Retinal pigment epithelial cell (primary cell): ENCODE data around the gene LGALS3.
A peak's percentile ranks its signal among the peaks of the same experiment; 100 is the strongest.

Experiments
- DNase-seq: peaks from one replicate; pipeline ENCODE4 v3.0.0-alpha.2; 2010; ENCODE audit warnings: low read depth
- H3K4me3 ChIP-seq: 2 replicates; pipeline ENCODE4 v1.5.1; 2011; ENCODE audit warnings: mild to moderate bottlenecking, low read length, control low read depth, moderate library complexity
- TF ChIP-seq, protein P1 (sequence below): conservative IDR thresholded peaks from 2 replicates; pipeline ENCODE4 v1.5.1; 2011; ENCODE audit warnings: low read depth, low read length, control low read depth, inconsistent platforms

Gene LGALS3

DNA sequence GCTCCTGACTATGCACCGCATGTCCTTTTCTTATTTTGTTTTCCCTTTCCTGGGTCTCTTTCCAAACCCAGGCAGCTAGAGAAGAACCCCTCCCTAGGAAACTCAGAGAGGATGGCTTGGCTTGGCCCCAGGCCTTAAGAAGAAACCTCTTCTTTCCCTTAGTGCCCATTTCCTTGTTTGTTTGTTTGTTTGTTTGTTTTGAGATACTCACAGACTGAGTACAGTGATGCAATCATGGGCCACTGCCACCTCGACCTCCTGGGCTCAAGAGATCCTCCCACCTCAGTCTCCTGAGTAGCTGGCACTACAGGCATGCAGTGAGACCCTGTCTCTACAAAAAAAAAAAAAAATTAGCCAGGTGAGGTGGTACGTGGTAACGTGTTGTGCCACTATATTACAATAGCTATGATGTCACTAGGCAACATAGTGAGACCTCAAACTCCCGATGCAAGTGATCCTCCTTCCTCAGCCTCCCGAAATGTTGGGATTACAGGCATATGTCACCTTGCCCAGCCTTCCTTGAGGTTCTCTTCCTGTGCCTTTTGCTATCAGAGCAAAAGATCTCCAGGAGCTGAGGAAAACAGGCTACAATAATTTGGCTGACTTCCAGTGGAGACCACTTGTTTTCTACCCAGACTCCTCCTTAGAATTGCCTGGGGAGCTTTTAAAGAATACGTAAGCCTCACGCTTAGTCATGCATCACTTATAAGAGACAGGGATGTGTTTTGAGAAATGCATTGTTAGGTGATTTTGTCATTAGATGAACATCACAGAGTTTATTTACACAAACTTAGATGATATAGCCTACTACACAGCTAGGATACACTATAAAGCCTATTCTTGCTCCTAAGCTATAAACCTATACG, 34.5 kb upstream of the LGALS3 start:
- no peak for DNase-seq
- TF ChIP-seq, protein P1, sequence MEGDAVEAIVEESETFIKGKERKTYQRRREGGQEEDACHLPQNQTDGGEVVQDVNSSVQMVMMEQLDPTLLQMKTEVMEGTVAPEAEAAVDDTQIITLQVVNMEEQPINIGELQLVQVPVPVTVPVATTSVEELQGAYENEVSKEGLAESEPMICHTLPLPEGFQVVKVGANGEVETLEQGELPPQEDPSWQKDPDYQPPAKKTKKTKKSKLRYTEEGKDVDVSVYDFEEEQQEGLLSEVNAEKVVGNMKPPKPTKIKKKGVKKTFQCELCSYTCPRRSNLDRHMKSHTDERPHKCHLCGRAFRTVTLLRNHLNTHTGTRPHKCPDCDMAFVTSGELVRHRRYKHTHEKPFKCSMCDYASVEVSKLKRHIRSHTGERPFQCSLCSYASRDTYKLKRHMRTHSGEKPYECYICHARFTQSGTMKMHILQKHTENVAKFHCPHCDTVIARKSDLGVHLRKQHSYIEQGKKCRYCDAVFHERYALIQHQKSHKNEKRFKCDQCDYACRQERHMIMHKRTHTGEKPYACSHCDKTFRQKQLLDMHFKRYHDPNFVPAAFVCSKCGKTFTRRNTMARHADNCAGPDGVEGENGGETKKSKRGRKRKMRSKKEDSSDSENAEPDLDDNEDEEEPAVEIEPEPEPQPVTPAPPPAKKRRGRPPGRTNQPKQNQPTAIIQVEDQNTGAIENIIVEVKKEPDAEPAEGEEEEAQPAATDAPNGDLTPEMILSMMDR = no peak
- H3K4me3 ChIP-seq = no peak overlapping the region

DNA sequence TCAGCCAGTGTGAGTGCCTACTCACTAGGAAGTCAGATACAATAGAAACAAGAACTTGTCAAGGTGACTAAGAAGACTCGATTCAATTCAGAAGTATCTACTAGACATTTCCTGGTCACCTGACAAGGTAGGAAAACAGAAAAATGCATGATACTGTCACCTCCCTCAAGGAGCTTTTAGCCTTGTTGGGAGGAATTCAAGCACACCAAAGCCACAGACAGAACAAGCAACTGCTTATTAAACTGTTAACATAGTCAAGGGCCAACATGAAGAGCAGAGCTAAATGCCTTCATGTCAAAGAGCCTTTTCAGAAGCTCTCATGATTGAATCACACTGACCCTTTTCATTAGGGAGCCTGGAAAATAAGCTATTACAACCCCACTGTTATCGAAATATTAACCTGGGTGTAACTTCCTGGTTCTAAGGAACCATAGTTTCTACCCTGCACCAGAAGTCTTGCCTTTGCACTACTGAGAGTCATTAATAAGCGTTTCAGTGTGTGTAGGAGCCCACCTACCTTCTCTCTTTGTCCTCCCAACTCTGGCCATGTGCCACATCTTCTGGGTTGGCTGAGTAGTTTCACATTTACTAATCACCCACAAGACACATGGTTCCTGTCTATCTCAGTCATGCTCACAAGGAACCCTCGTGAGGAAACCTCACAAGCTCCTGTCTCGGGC, 31.0 kb upstream of the LGALS3 start:
- no peak overlapping the region for H3K4me3 ChIP-seq
- TF ChIP-seq, protein P1 = no peak
- no peak for DNase-seq

DNA sequence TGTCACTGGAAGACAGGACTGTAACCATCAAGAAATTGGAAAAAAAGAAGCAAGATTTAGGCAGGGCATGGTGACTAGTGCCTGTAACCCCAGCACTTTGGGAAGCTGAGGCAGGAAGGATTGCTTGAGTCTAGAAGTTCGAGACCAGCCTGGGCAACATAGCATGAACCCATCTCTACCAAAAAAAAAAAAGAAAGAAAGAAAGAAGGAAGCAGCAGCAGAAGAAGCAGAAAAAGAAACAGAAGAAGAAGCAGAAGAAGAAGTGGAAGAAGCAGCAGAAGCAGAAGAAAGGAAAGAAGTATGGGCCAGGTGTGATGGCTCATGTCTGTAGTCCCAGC, 30.5 kb upstream of the LGALS3 start:
- no peak overlapping the region for H3K4me3 ChIP-seq
- TF ChIP-seq, protein P1 = no peak
- no peak for DNase-seq

DNA sequence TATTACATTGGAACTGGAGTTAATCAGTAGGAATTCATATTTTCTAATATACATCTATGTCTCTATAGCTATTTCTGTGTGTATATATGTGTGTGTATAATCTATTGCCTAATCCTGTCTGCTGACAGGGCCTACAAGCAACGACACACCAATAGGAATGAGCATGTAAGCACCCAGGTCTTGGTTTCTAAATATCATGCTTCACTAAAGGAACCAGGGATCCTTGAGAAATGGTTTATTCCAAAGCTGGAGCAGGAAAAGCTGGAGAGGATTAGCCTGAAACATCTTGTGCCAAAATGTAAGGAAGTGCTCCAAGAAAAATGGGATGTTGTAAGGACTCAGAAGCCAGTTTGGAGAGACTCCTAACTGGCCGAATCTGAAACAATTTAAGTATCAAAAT, 29.3 kb upstream of the LGALS3 start:
- no peak overlapping the region for H3K4me3 ChIP-seq
- TF ChIP-seq, protein P1 = no peak
- DNase-seq = peak; percentile 48

DNA sequence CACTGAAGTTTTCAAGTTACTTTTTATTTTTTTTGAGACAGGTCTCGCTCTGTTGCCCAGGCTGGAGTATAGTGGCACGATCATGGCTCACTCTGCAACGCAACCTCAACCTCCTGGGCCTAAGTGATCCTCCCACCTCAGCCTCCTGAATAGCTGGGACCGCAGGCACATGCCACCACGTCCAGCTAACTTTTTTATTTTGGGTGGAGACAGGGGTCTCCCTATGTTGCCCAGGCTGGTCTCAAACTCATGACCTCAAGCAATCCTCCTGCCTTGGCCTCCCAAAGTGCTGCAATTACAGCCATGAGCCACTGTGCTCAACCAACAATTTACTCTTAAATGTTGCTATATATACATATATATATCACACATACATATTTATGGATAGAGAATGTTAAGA, 27.4 kb upstream of the LGALS3 start:
- TF ChIP-seq, protein P1 = no peak
- H3K4me3 ChIP-seq = no peak overlapping the region
- DNase-seq = no peak

- TF ChIP-seq, protein P1 = no peak
- no peak overlapping the region for H3K4me3 ChIP-seq
- peak; percentile 67 for DNase-seq
Observed at GRCh38 chr14:55102141-55102621, 26.9 kb upstream of the LGALS3 start.
